GM19099 (cell line): Measurements from ENCODE around the gene NR3C1.

Experiments
- POLR2A ChIP-seq: IDR thresholded peaks from 3 replicates; pipeline ENCODE4 v1.6.1; 2011; ENCODE audit warnings: low read depth; ENCODE audit not compliant: insufficient read length; ENCODE audit errors: extremely low read depth

Gene NR3C1

DNA sequence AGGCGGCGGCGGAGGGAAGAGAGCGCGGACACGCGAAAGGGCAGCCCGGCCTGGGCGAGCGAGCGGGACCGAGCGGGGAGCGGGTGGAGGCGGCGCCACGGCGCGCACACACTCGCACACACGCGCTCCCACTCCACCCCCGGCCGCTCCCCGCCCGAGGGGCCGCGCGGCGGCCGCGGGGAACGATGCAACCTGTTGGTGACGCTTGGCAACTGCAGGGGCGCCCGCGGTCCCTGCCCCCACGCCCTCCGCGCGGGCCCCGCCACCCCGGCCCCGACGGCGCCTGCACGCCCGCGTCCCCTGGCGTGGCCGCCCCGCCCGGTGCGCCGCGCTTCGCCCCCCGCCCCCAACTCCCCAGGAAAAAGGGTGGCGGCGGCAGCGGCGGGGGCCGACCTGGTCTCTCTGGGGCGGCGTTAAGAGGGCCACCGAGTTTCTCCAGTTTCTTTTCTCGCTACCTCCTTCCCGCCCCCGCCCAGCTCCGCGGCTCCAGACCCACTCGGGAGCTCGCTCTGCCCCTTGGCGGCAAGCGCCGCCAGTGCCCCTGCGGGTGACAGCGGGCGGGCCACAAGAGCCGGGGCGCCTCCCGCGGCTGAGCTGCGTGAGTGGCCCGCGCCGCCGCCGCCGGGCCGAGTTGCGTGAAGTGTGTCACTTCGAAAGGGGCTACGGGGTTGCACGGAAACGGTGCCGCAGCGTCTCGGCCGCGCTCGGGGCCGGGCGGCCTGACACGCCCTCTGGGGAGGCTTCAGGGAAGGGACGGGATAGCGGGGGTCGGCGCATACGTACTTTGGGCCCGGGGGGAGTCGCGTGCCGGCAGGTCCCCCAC is at the start of gene NR3C1:
Gene NR3C1, minus strand, starts transcription at position 94 of the 823 bp plus-strand sequence. CDS start 2,847 bp downstream, outside the sequence.
- peak; percentile 61 for TF ChIP-seq POLR2A

DNA sequence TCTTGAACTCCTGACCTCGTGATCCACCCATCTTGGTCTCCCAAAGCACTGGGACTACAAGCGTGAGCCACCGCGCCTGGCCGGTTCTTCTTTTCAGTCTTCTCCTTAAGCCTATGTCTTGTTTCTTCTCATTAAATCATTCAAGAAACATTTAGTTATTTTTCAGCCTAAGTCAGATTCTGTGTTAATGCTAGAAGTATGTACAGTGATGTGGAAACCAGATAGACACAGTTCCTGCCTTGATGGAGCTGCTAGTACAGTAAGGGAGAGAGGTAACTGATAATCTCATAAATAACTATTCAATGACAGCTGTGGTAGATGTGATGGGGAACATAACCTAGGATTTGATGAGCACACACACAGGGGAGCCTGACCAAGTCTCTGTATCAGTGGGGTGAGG is 46.3 kb upstream of the NR3C1 start:
- no peak for TF ChIP-seq POLR2A

DNA sequence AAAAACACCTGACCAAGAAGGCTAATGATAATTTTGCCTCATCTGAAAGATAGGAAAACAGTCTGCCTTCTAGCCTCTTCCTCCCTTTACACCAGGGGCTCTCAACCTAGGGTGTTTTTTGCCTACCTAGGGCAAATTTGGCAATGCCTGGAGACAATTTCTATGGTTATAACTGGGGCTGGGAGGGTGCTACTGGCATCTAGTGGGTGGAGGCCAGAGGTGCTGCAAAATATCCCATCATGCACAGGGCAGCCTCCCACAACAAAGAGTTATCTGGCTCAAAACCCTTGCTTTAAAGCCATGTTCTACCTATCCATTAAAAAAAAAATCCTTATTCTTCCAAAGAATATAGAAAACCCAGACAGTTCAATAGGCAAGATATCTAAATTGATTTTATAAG is 45.0 kb upstream of the NR3C1 start:
- TF ChIP-seq POLR2A: no peak

DNA sequence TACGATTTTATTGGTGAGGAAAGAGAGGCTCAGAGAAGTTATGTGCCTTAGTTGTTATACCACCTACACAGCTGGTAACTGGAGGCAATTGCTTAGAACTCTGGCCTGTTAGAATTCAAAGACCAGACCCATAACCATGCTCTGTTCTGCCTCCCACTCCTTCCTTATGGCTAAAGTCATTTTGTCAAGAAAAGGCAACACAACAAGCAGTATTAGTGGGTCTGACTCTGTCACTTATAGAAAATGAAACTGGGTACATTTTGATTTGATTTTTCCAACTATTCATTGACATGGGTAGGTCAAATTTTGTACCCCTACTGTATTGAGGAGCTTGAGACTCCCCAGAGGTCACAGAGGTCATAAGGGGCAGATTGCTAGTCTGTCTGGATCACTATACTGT is 44.5 kb upstream of the NR3C1 start:
- no peak for TF ChIP-seq POLR2A

DNA sequence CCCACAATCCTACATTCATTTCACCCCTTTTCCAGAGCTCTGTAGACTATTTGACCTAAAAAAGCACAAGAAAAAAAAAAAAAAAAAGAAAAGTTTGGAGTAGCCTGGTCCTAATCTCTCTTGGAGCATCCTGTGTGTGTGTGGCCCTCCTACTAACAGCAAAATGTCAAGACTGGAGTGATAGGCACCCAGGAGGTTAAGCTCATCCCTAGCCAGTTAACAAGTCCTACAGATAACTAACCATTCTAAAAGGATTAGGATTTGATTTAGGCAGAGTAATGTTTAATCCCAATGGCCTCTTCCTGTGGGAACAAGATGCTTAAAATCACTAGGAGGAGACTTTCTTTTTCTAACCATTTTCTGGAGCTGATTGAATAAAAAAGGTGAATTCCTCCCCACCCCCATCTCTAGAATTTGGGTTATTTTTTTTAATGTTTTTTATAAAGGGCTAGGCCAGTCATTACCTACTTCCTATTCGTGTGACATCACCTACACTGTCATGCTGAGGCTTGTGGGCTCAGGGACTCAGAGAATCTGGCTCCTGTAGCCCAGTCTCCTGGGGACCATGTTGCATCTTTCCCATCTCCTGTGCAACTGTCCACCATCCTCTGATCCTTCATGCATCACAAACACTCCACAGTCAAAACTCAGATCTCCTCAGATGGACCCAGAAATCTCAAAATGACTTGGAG is 43.2 kb upstream of the NR3C1 start:
- no peak for TF ChIP-seq POLR2A

DNA sequence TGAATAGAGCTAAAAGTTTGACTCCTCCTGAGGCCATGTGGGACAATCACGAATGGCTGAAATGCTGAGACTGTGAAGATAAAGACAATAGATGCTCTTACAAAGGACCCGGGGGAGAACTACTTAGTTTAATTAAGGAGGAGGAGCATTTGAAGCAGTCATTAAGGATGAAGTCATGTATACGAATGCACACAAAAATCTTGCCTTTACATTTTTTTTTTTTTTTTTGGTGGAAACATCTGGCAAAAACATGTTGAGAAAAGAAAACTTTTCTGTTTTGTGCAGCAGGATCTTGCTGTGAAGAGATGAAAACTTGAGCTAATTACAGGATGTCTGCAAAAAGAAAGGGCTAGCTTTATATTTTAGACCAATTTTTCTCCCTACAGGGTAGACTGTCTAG is 42.3 kb upstream of the NR3C1 start:
- TF ChIP-seq POLR2A: no peak

DNA sequence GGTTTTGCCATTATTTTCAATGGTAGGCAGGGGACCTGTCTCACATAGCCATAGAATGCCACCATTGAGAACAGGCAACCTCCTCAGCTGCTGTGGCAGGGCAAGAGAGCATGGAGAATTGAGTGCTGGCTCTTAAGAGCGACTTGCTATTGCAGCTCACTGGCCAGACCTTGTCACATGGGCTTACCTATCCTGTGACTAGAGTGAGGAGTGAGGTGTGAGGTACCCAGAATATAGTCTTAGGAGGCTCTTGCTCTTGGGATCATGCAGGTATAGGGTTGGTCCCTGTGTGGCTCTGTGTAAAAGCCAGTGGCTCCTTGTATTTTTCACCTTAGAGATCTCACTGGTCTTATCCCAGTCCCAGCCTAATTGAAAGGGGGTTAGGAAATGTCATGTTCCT is 39.8 kb upstream of the NR3C1 start:
- no peak for TF ChIP-seq POLR2A

DNA sequence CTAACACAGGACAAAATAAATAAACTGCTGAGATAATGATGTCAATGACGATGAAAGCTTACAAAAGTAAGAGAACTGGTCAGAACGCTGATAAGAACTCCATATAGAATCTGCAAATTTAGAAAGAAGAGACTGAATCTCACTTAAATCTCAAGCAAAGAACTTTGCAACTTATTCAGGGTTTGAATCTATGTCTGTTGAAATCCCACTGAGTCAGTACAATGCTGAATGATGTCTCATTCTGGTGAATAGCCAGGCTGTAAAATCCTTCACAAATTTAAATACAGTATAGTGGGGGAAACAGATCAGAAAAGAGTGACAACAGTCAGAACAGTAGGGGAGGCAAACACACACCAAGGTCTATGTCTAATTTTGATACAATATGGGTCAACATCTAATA is 38.9 kb upstream of the NR3C1 start:
- no peak for TF ChIP-seq POLR2A

DNA sequence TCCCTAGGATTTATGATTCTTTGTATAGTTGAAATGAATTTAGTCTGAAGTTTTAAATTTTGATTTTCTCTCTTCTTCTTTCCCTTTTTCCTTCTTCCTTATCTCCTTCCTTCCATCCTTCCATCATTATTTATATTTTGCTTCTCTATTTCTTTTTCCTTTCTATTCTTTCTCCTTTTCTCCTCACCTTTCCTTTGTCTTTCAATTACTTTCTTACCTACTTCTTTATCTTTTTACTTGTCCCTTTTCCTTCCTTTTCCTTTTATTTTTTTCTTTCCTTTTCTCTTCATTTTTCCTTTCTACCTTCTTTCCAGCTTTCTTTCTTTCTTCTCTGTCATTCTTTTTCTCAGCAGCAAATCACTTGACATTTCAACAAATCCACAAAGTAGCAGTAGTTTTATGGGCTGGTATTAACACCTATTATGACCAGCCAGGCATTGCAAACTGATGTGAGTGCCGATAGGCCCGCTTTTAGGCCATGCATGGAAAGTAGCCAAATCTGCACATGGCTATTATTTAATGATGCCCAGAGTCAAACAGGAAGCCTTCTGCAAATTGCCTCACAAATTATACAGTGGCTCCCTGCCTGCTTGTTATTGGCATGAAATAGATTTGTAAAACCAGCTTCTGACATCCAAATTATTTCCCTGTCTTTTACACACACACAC is 37.1 kb upstream of the NR3C1 start:
- no peak for TF ChIP-seq POLR2A

DNA sequence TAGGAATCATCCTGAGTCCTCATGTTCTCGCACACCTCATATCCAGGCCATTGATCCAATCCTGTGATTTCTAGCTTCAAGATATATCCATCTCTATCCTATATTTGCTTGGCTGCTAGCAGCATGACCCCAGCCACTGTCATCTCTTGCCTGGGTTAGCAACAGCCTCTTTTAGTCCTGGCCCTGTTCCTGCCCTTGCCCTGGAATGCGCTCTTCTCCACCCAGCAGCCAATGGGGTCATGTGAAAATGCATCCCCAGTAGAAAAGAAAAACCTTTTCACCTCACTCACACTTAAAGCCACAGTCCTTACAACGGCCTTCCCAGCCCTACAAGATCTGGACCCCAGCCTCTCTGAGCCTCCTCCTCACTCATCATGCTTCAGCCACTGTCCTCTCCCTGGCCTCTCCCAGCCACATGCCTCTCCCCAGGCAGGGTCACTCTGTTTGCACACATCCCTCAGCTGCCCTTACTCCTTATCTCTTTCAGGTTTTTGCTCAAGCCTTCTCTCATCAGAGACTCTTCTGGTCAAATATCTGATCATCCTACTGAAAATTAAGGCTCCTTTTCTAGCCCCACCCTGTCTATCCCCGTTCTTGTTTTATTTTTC is 34.3 kb upstream of the NR3C1 start:
- TF ChIP-seq POLR2A: no peak

DNA sequence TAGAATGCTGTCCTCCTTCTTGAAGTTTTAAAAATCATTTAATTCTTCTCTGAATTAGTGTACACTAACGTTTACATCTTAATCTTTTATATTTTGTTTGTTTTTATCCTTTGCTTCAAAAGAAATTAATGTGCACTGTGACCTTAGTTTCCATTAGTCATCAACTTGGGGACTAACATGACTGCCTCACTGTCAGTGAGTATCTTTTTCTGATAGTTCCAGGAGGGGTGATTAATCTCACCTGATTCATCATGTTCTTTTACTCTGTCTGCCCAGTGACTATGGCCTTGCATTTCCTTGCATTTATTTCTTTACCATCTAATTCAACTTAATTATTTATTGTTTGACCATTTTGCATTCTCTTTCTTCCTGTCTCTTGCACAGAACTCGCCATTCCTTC is 33.4 kb upstream of the NR3C1 start:
- no peak for TF ChIP-seq POLR2A

DNA sequence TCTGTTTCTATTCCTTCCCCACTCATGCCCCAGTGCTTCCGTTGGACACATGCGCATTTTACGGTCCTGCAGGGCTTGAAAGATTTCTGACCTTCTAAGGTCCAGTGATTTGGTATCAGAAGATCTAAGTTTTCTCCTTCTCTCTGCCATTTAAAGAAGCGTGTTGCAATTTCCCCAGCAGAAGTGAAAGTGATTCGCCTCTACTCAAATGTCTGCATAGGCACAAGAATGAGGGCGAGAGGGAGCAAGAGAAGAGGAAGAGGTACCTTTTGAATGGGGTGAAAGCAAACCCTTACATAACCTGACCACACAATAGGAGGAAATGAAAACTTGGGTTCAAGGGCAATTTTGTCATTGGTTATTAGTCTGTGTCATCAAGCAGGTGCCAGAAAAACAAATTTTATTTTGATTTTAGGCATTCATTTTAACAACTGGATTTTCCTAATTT is 31.7 kb upstream of the NR3C1 start:
- no peak for TF ChIP-seq POLR2A

DNA sequence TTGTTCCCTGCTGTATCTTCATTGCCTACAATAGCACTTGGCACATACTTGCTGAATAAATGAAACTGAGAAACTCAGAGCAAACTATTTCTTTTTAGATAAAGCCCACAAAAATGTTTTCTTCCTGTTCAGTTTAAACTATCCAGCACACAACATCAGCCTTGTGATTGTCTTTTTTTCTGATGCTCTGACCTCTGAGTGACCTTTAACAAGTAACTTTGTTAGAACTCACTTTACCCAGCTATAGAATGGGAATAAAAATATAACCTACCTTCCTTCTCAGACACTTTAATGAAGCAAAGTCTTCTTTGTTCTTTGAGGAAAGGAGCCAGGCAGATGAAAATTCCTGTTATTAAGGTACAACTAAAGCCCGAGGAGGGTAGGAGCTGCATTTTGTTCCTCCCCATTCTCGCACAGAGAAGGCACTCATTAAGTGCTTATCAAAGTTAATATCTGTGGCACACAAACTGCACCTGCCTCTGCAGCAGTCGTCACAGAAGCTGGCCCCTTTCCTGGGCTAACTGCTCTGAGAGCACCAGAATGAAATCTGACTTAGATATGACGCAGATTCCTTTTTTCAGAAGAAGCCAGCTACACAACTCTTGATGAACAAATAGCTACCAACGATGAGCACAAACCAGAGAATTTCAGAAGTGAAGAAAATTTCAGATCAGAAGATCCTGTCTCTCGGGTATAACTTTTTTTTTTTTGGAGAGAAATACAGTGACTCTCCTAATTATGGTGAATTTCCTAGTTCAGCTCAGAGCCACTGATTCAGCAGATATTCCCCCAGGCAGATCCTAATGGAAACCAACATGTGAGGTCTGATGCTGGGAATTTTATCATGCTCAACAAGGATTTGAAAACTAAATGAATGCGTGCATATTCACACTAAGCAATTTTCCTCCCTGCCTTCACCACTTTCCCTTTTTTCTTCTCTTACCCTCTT is 31.0 kb upstream of the NR3C1 start:
- no peak for TF ChIP-seq POLR2A

DNA sequence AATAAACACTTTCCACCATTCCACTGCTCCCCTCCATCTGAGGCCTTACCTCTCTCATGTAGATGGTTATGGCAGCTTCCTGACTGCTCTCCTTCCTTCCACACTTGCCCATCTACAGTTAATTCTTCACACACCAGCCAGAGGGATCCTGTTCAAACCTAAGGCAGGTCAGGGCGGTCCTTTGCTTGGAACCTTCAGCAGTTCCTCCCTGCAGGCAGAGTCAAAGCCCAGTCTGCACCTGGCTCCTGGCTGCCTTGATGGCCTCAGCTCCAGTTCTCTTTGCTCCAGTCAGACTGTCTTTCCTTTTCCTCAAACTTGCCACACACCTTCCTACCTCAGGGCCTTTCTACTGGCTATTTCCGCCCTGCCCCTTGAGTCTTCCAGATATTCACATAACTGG is 30.2 kb upstream of the NR3C1 start:
- TF ChIP-seq POLR2A: peak; percentile 34
